GM21526 (cell line): ENCODE results near the gene ARHGAP22.
"Not testable (repeated sequence)": the region's sequence is repeated elsewhere in the genome, so short reads cannot be mapped to it uniquely, and the experiment has no call there.

Experiments
- ATAC-seq: cut with Tn5 transposase; IDR thresholded peaks from one replicate; pipeline ENCODE4 v1.9.1; 2021; ENCODE audit warnings: moderate library complexity; ENCODE audit not compliant: unreplicated experiment, low FRiP score

ARHGAP22 gene

GRCh38 chr10:48604991-48605508, at the start of gene ARHGAP22:
Gene ARHGAP22, minus strand, starts transcription at chr10:48605073. Its CDS starts 277 bp downstream, at chr10:48604796.
- no peak for ATAC-seq

GRCh38 chr10:48653944-48654698, 49.2 kb upstream of the ARHGAP22 start:
- no peak for ATAC-seq

GRCh38 chr10:48653347-48653746, 48.5 kb upstream of the ARHGAP22 start:
- ATAC-seq = no peak

GRCh38 chr10:48652344-48652743, 47.5 kb upstream of the ARHGAP22 start:
- no peak for ATAC-seq

- ATAC-seq = no peak
Observed at GRCh38 chr10:48651839-48652238, 47.0 kb upstream of the ARHGAP22 start.

- ATAC-seq = no peak
Observed at GRCh38 chr10:48651293-48651692, 46.4 kb upstream of the ARHGAP22 start.

GRCh38 chr10:48649349-48649944, 44.6 kb upstream of the ARHGAP22 start:
- no peak for ATAC-seq

- no peak for ATAC-seq
Observed at GRCh38 chr10:48648172-48648942, 43.5 kb upstream of the ARHGAP22 start.

- ATAC-seq = not testable (repeated sequence)
Observed at GRCh38 chr10:48647073-48647472, 42.2 kb upstream of the ARHGAP22 start.

GRCh38 chr10:48645600-48645999, 40.7 kb upstream of the ARHGAP22 start:
- ATAC-seq = no peak

GRCh38 chr10:48641099-48641690, 36.3 kb upstream of the ARHGAP22 start:
- not testable (repeated sequence) for ATAC-seq

GRCh38 chr10:48640326-48640725, 35.5 kb upstream of the ARHGAP22 start:
- ATAC-seq = no peak

- no peak for ATAC-seq
Observed at GRCh38 chr10:48639632-48640031, 34.8 kb upstream of the ARHGAP22 start.

- ATAC-seq = no peak
Observed at GRCh38 chr10:48638739-48639527, 34.1 kb upstream of the ARHGAP22 start.

GRCh38 chr10:48638158-48638557, 33.3 kb upstream of the ARHGAP22 start:
- no peak for ATAC-seq

- no peak for ATAC-seq
Observed at GRCh38 chr10:48636901-48637300, 32.0 kb upstream of the ARHGAP22 start.

- ATAC-seq = no peak
Observed at GRCh38 chr10:48636231-48636630, 31.4 kb upstream of the ARHGAP22 start.

GRCh38 chr10:48634984-48635557, 30.2 kb upstream of the ARHGAP22 start:
- no peak for ATAC-seq

GRCh38 chr10:48634198-48634983, 29.5 kb upstream of the ARHGAP22 start:
- peak; percentile 82 for ATAC-seq
